Gastrocnemius medialis (tissue), 4 donors: ENCODE data around the gene CDH4.

Experiments used
- CTCF ChIP-seq, 5 experiments: fragments of 450-650 bp in 3 of 5; fragments of 200-600 bp in 2 of 5; sonication (generic) in 2 of 5; IDR thresholded peaks in 4 of 5; conservative IDR thresholded peaks in 1 of 5; 1 replicate in 4 of 5; 2 replicates in 1 of 5; pipeline ENCODE4 v1.5.1; 2016 to 2019; ENCODE audit warnings: antibody characterized with exemption in 5 of 5, mild to moderate bottlenecking in 3 of 5, moderate library complexity in 3 of 5
- POLR2A ChIP-seq, 2 donors: fragments of 450-650 bp; IDR thresholded peaks; one replicate each; pipeline ENCODE4 v1.6.1; 2017; ENCODE audit warnings: antibody characterized with exemption in 2 of 2, mild to moderate bottlenecking in 2 of 2, moderate library complexity in 2 of 2

DNA sequence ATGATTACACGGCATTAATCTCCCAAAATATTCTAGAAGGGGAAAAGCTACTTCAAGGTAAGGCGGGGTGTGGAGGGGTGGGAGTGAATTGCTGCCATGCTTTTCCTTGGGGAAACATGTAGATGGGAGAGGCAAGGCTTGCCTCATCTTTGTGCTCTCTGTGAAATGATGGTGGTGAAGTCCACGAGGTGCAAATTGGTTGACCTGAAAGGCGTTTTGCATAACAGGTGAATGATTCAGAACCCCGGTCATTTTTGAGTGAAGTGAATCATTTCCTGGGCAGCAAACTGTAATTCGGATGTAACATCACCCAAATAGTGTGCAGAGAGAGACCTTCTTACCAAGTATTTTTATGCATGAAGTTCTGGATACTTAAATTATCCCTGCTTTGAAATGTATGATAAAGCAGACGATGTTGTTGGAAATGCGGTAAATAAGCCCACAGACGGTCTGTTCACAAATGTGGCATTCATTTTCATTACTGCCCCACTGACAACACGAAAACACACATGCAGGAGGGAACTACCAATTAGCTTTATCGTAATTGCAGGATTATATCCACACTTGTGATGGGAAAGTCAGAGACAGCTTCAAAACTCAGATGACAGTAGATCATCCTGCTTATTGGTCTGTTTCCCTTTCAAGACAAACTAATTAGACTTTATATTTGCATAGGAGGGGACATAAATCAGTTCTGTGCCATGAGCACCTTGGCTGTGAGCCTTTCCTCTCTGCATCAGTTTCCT is 3.0 kb downstream of the CDH4 start:
- TF ChIP-seq POLR2A (IDR thresholded peaks at IDR 0.05) (no peak), CTCF (IDR thresholded peaks at IDR 0.05 in 4 of 5, conservative IDR thresholded peaks at IDR 0.05 in 1 of 5) (no peak)
